A673 (cell line): ENCODE data around the gene GAPDH. TPM values are rescaled to one million over a fixed set of nuclear protein-coding genes. Genes with fewer than 3 reads are reported as not detected.

Experiments used
- BruUV-seq: library from RNA; stranded (reverse); fragments of 400-500 nt; replicated peaks from 2 replicates; lab custom pipeline; 2021; lab: Mats Ljungman, UMichigan
- CTCF ChIA-PET: fragments of 300-600 bp; sonication (Branson Sonifier 250); formaldehyde crosslinking; loops from one replicate; lab custom pipeline; 2022; ENCODE audit warnings: antibody characterized with exemption; lab: Charles Lee
- POLR2A ChIA-PET: fragments of 300-600 bp; sonication (Branson Sonifier 250); formaldehyde crosslinking; loops from one replicate; lab custom pipeline; 2022; ENCODE audit warnings: antibody characterized with exemption; ENCODE audit not compliant: low non-redundant PET; lab: Charles Lee
- DNase-seq: peaks from one replicate; pipeline ENCODE4 v3.0.0-alpha.2; 2015; ENCODE audit warnings: low spot score
- H3K27ac ChIP-seq: fragments of 200-600 bp; sonication (generic); 2 replicates; pipeline ENCODE4 v1.5.1; 2016; ENCODE audit warnings: mixed run types, low read depth, mild to moderate bottlenecking, mixed read lengths, antibody characterized with exemption, low read length; ENCODE audit not compliant: poor library complexity, severe bottlenecking
- H3K27me3 ChIP-seq: fragments of 200-600 bp; sonication (generic); replicated peaks from 2 replicates; pipeline ENCODE4 v1.6.1; 2017; ENCODE audit warnings: mixed run types, low read depth, mild to moderate bottlenecking, mixed read lengths, antibody characterized with exemption, low read length; ENCODE audit not compliant: insufficient read depth, poor library complexity
- H3K36me3 ChIP-seq: fragments of 200-600 bp; sonication (generic); 2 replicates; pipeline ENCODE4 v1.6.1; 2016; ENCODE audit warnings: mixed run types, mild to moderate bottlenecking, mixed read lengths, antibody characterized with exemption, low read length; ENCODE audit not compliant: insufficient read depth, poor library complexity, severe bottlenecking
- H3K4me1 ChIP-seq: fragments of 200-600 bp; sonication (generic); 2 replicates; pipeline ENCODE4 v1.6.1; 2017; ENCODE audit warnings: mixed run types, mild to moderate bottlenecking, mixed read lengths, antibody characterized with exemption, low read length; ENCODE audit not compliant: insufficient read depth, poor library complexity, severe bottlenecking
- H3K4me3 ChIP-seq: fragments of 200-600 bp; sonication (generic); 2 replicates; pipeline ENCODE4 v1.5.1; 2016; ENCODE audit warnings: low read depth, mixed run types, mild to moderate bottlenecking, mixed read lengths, low read length; ENCODE audit not compliant: poor library complexity, severe bottlenecking
- H3K9me3 ChIP-seq: fragments of 200-600 bp; sonication (generic); 2 replicates; pipeline ENCODE4 v1.6.1; 2016; ENCODE audit warnings: mixed run types, low read depth, mild to moderate bottlenecking, mixed read lengths, antibody characterized with exemption, low read length; ENCODE audit not compliant: poor library complexity, severe bottlenecking
- EZH2 ChIP-seq: fragments of 200-600 bp; sonication (generic); IDR thresholded peaks from 2 replicates; pipeline ENCODE4 v1.6.1; 2017; ENCODE audit warnings: borderline replicate concordance, low read depth, mild to moderate bottlenecking, mixed read lengths, antibody characterized with exemption, low read length; ENCODE audit not compliant: poor library complexity, severe bottlenecking
- intact Hi-C: fragments of 100-400 bp; cut with micrococcal nuclease; formaldehyde crosslinking; loops from one replicate; pipeline ENCODE4 v1.10.0; 2022; ENCODE audit not compliant: unreplicated experiment
- total RNA-seq: library from RNA; stranded (reverse); gene quantifications from 2 replicates; pipeline ENCODE4 v1.2.3, GENCODE V29; 2021
- TF ChIP-seq, protein P1 (sequence below): fragments of 300-800, 200-600 bp; sonication (generic); conservative IDR thresholded peaks from 2 replicates; pipeline ENCODE4 v1.5.1; 2017; ENCODE audit warnings: low read depth, mild to moderate bottlenecking, antibody characterized with exemption, low read length, moderate library complexity, mixed read lengths

GAPDH gene
- total RNA-seq, 1 experiment from 2014 or later = 5,657 TPM

DNA sequence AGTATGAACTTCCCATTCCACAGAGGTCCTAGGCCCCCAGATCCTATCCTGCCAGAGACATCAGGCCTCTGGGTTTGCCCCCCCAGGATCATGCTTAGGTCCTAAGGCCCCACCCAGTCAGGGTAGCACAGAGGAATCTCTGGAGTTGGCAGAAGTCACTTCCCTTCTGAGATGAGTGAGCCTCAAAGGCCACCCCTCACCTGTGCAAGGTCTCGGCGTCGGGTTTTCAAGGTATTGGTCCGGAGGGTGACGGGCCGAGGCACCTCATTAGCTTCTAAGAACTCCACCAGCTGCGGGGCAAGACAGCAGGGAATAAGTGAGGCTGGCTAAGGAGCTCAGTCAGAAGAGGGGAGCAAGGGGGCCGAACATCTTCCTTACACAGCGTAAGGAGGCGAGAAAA, 28.6 kb downstream of the GAPDH start:
- ChIA-PET CTCF (no interaction called here), POLR2A (no interaction called here)
- Histone ChIP-seq H3K27me3 (no peaks in the 10 kb centered on the region), H3K36me3 (peaks cover 79% of the 10 kb centered on the region), H3K4me1 (peaks cover 10% of the 10 kb centered on the region), H3K4me3 (no peak overlapping the region), H3K27ac (peak overlapping the region; percentile 5), H3K9me3 (no peaks in the 10 kb centered on the region)
- intact Hi-C loops = no loop called here
- DNase-seq = no peak
- TF ChIP-seq, protein P1, sequence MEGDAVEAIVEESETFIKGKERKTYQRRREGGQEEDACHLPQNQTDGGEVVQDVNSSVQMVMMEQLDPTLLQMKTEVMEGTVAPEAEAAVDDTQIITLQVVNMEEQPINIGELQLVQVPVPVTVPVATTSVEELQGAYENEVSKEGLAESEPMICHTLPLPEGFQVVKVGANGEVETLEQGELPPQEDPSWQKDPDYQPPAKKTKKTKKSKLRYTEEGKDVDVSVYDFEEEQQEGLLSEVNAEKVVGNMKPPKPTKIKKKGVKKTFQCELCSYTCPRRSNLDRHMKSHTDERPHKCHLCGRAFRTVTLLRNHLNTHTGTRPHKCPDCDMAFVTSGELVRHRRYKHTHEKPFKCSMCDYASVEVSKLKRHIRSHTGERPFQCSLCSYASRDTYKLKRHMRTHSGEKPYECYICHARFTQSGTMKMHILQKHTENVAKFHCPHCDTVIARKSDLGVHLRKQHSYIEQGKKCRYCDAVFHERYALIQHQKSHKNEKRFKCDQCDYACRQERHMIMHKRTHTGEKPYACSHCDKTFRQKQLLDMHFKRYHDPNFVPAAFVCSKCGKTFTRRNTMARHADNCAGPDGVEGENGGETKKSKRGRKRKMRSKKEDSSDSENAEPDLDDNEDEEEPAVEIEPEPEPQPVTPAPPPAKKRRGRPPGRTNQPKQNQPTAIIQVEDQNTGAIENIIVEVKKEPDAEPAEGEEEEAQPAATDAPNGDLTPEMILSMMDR = no peak
- TF ChIP-seq EZH2 = no peak
- no TSS peak for BruUV-seq

DNA sequence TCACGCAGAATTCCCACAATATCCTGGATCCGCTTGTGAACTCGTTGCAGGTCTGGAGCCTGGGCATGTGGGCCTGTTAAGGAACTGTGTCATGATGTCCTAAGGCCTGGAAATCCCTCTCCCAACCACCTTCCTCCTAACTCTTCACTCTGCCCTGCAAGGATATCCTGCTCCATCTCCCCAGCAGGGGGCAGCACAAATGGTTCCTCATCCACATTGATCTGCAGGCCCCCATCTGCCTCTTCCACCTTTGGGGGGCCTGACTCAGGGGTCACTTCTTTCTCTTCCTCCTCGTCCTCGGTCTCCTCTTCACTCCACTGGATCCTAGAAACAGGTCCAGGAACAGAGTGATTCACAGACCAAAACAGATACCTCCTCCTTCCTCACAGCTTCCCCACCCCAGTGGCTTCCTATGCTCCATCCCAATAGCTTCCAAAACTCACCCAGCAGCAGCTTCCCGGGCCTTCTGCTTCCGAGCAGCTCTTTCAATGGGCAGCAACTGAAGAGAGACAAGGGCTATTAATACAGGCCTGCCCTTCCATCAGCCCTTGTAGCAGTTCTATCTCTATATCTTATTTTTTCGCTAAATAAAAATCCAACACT, 29.2 kb downstream of the GAPDH start:
- Histone ChIP-seq H3K27me3 (no peaks in the 10 kb centered on the region), H3K4me1 (peaks cover 10% of the 10 kb centered on the region), H3K4me3 (no peak overlapping the region), H3K36me3 (peaks cover 78% of the 10 kb centered on the region), H3K27ac (no peak overlapping the region), H3K9me3 (no peaks in the 10 kb centered on the region)
- intact Hi-C loops = no loop called here
- CTCF ChIA-PET = interaction anchor here (0.9 kb wide), 1 partner anchor 121 kb away, joined by 4 read pairs; no protein-coding TSS in a partner anchor
- TF ChIP-seq, protein P1 = peak; percentile 91
- TF ChIP-seq EZH2 = no peak
- BruUV-seq = no TSS peak
- POLR2A ChIA-PET = no interaction called here
- peak; percentile 71 for DNase-seq

GRCh38 chr12:6567112-6567670, 32.9 kb downstream of the GAPDH start:
- Histone ChIP-seq H3K4me3 (peak overlapping the region; percentile 75), H3K27ac (peak overlapping the region; percentile 81), H3K27me3 (no peaks in the 10 kb centered on the region), H3K4me1 (peaks cover 10% of the 10 kb centered on the region), H3K9me3 (no peaks in the 10 kb centered on the region), H3K36me3 (peaks cover 74% of the 10 kb centered on the region)
- ChIA-PET CTCF (interaction anchor here (1.3 kb wide), 1 partner anchor 29 kb away, joined by 3 read pairs; no protein-coding TSS in a partner anchor), POLR2A (interaction anchor here (0.6 kb wide), 1 partner anchor 46 kb away, joined by 4 read pairs; no protein-coding TSS in a partner anchor)
- TF ChIP-seq, protein P1 = no peak
- TF ChIP-seq EZH2 = no peak
- no peak for DNase-seq
- intact Hi-C loops = loop anchor here (1.0 kb wide), 1 partner anchor 11 kb away; the partner anchor contains the start of gene IFFO1
- no TSS peak for BruUV-seq
